ENCODE data around the gene CNTN4.

Gene CNTN4

DNA sequence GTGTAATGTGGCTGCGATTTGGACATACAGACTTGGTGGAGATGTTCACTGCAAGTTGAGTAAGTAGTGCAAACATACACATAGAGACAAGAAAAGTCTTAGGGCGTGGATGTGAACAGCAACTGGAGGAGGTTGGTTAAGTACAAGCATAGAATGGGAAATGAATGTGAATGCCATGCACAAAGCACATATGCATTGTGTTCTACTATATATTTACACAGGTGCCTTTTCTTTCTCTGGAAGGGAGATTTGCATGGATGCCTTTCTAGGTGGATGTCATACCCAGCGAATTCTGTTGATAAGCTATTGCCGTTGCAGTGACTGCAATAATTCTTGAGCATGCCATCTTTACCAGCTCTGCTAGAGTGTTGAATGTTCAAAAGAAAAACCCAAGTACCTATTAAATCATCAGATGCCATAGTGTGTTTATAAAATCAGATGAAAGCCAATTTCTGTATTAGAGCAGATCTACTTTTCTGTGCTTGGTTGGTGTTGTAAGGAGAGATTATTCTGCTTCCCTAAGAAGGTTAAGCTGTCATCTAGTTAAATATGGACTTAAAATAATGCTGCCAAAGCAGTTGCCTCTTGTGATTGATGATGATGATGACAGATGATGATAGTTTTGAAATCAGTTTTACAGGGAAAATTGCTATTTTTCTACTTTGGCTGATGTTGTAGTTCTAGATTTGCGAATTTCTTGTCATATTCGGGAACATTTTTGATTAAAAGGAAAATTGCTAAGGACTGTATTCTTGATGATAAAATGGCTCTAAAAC is 148.4 kb downstream of the CNTN4 start:
- H3K36me3 ChIP-seq: no peaks in the 10 kb centered on the region
- no peak overlapping the region for H3K4me3 ChIP-seq (ENCODE audit: low read depth, low read length)
- H3K27me3 ChIP-seq (ENCODE audit: insufficient read depth, low read depth, severe bottlenecking): no peaks in the 10 kb centered on the region
- no peak for DNase-seq
- no peaks in the 10 kb centered on the region for H3K9me3 ChIP-seq (ENCODE audit: severe bottlenecking)
- TF ChIP-seq CTCF (IDR thresholded peaks at IDR 0.05; ENCODE audit: low read depth, low read length): no peak
- no peak overlapping the region for H3K27ac ChIP-seq

DNA sequence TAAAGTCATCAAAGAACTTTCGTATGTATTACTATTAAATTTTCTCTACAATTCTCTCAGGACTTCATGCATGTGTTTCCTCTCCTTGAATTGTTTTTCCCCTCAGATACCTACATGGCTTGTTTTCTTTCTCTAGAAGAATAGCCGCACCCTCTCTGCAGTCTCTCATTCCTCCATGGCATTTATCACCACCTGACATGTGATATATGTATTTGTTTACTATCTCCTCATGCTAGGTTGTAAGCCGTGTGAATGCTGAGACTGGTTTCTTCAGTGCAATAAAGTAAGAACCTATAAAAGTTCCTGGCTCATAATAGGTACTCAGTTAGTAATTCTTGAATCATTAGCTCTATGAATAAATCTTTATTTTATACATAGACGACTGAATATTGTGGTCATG is 149.2 kb downstream of the CNTN4 start:
- DNase-seq: no peak
- H3K27ac ChIP-seq: no peak overlapping the region
- TF ChIP-seq CTCF (IDR thresholded peaks at IDR 0.05; ENCODE audit: low read depth, low read length): no peak
- H3K9me3 ChIP-seq (ENCODE audit: severe bottlenecking): no peaks in the 10 kb centered on the region
- no peaks in the 10 kb centered on the region for H3K27me3 ChIP-seq (ENCODE audit: insufficient read depth, low read depth, severe bottlenecking)
- no peak overlapping the region for H3K4me3 ChIP-seq (ENCODE audit: low read depth, low read length)
- H3K36me3 ChIP-seq: no peaks in the 10 kb centered on the region

DNA sequence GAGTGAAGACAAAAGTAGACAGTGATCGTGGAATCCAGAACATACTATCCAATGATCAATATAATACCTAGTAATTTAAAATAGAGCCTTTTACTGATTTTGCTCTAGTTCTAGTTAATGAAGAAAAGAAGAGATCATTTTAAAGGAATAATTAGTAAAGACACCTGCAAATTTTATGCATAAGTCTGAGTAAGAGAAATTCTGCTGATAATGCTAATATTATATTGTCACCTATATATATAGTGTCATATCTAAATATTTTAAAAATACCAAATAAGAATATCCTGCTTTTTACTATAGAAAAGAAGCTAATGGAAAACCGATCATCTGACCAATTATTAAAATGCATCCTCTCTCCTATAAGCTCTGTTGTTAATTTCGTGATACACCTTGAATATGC is 152.1 kb downstream of the CNTN4 start:
- Histone ChIP-seq H3K9me3 (ENCODE audit: severe bottlenecking) (no peaks in the 10 kb centered on the region), H3K27me3 (ENCODE audit: insufficient read depth, low read depth, severe bottlenecking) (no peaks in the 10 kb centered on the region), H3K4me3 (ENCODE audit: low read depth, low read length) (no peak overlapping the region), H3K27ac (no peak overlapping the region), H3K36me3 (no peaks in the 10 kb centered on the region)
- no peak for DNase-seq
- TF ChIP-seq CTCF (IDR thresholded peaks at IDR 0.05; ENCODE audit: low read depth, low read length): no peak

DNA sequence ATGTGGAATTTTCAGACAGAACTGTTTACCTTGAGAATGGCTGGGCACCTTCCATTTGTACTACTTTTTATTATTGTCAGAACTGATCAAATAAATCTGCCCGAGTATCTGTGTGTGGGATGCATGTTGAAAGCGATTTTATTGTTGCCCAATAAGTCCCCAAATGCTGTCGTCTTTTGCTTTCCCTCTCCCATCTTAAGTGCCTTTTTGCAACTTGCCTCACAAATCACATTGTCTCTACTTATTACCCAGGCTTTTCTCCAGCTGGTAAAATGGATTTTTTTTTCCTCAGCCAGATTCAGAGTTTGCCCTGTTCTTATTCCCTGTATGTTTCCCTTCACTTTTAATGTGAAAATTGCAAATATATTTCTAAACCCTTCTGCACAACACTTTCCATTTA is 163.1 kb downstream of the CNTN4 start:
- H3K4me3 ChIP-seq (ENCODE audit: low read depth, low read length): no peak overlapping the region
- no peak for DNase-seq
- no peak for TF ChIP-seq CTCF (IDR thresholded peaks at IDR 0.05; ENCODE audit: low read depth, low read length)

GRCh38 chr3:2262204-2262603 is 163.5 kb downstream of the CNTN4 start:
- H3K27ac ChIP-seq: no peak overlapping the region
- no peaks in the 10 kb centered on the region for H3K9me3 ChIP-seq (ENCODE audit: severe bottlenecking)
- no peak overlapping the region for H3K4me3 ChIP-seq (ENCODE audit: low read depth, low read length)
- H3K27me3 ChIP-seq (ENCODE audit: insufficient read depth, low read depth, severe bottlenecking): no peaks in the 10 kb centered on the region
- H3K36me3 ChIP-seq: no peaks in the 10 kb centered on the region
- no peak for DNase-seq
- no peak for TF ChIP-seq CTCF (IDR thresholded peaks at IDR 0.05; ENCODE audit: low read depth, low read length)

More for the DNA sequence above, 163.1 kb downstream of the CNTN4 start:
- H3K9me3 ChIP-seq (ENCODE audit: severe bottlenecking): peaks cover 3% of the 10 kb centered on the region
- H3K36me3 ChIP-seq: no peaks in the 10 kb centered on the region
- no peak overlapping the region for H3K27ac ChIP-seq
- no peaks in the 10 kb centered on the region for H3K27me3 ChIP-seq (ENCODE audit: insufficient read depth, low read depth, severe bottlenecking)

GRCh38 chr3:2266606-2267005 is 167.9 kb downstream of the CNTN4 start:
- TF ChIP-seq CTCF (IDR thresholded peaks at IDR 0.05; ENCODE audit: low read depth, low read length): no peak
- no peaks in the 10 kb centered on the region for H3K9me3 ChIP-seq (ENCODE audit: severe bottlenecking)
- H3K4me3 ChIP-seq (ENCODE audit: low read depth, low read length): no peak overlapping the region
- no peak for DNase-seq
- no peak overlapping the region for H3K27ac ChIP-seq
- H3K27me3 ChIP-seq (ENCODE audit: insufficient read depth, low read depth, severe bottlenecking): no peaks in the 10 kb centered on the region
- H3K36me3 ChIP-seq: no peaks in the 10 kb centered on the region
